ENCODE measurements around the gene MED13L.
"Not testable (repeated sequence)": the region's sequence is repeated elsewhere in the genome, so short reads cannot be mapped to it uniquely, and the experiment has no call there.

Gene MED13L

DNA sequence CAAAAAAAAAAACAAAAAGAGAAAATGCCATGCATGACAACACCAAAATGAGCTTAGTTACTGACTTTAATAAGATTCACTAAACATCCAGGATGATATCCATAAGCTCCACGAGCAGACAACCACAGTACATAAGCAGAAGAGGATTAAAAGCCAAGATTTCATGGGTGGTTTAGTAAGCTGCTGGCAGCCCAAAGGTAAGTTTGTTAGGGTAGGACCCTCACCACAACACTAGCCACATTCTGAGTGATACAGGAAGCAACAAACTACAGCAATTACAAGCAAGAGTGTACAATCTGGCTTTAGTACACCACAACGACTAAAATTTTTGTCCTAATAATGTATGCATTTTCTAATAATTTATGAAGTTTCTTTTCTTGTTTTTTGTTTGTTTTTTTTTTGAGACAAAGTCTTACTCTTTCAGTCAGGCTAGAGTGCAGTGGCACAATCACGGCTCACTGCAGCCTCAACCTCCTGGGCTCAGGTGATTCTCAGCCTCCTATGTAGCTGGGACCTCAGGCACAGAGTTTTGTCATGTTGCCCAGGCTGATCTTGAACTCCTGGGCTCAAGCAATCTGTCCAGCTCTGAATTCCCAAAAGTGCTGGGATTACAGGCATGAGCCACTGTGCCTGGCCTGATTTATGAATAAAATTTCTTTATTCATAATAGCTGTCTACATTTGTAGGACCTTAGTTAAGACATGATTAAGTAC is 221.4 kb downstream of the MED13L start:
- DNase-seq (ENCODE audit: low read depth in 2 of 2) = no peak

DNA sequence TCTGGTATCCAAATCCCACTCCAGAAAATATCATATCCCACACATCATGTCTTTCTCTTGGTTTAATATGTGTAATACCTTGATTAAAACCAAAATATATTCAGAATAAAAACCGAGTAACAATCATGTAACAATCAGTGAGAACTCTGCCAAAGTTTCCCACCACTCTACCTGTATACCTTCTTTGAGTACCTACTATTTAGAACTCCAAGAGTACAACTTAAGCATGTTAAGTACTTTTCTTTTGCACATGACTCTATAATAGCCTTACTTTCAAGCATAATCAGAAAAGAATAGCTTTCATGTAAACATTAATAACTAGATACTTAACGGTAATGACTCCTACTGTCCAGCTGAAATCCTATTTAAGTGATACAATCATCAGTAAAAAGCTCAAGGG is 223.2 kb downstream of the MED13L start:
- DNase-seq (ENCODE audit: low read depth in 2 of 2) = no peak

DNA sequence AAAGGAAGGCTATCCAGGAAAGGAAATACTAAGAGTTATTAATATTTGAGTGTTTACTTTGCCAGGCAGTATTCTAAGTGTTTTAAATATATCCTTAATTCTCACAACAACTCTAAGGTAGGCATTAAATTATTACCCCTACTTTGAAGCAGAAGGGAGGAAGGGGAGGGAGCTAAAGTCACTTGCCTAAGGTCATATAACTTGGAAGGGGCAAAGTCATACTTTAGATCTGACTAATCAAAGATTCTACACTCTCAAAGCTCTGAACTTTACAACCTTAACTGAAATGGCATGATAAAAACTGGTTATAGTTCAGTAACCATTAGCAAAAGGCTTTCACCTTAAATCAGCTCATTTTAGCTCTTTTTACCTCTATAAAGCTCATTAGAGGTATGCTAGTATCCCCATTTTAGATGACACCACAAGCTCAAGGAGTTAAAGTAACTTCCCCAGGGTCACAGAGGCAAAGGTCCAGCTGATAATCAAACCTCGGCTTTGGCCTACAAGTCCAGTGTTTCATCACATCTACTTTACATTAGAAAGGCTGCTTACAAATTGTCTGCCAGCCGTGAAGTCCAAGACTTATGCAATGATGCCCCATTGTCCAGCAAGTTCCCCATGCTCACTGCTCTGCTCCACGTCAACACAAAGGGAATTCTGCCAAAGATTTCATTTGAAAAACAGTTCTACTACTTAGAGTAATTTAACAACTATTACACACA is 223.9 kb downstream of the MED13L start:
- DNase-seq (ENCODE audit: low read depth in 2 of 2) = no peak

DNA sequence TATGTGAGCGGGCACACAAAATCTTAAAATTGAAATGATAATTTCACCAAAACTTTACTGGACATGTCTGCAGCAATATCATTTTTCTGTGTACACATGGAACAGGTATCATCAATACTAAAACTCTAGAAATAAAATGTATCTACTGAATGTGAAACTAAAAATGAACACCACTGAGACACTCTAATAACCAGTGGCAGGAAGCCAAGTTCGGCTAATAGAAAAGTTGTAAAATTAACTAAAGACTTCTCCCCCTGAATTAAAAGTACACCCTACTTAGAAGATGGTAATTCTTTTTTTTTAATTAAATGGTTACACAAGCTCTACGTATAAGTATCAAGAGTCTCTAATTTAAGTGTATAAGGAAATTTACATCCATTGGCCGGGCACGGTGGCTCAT is 227.2 kb downstream of the MED13L start:
- DNase-seq (ENCODE audit: low read depth in 2 of 2) = no peak

DNA sequence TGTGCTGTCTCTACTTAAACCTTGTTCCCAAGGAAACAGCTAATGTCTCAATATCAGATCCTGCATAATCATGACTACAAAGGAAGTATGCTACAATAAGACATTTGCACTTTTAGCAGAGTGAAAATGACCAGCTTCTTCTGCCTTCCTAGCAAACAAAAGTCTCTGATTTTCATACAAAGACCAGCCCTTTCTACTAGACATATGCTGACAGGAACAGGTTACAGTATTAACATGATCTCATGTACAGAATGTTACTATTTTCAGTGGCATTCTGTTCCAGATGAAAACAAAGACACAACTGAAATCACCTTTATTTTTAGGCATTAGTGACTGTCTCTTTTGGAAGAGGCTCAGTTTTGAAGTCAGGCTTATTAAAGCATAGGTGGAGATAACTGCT is 228.6 kb downstream of the MED13L start:
- DNase-seq (ENCODE audit: low read depth in 2 of 2) = no peak

DNA sequence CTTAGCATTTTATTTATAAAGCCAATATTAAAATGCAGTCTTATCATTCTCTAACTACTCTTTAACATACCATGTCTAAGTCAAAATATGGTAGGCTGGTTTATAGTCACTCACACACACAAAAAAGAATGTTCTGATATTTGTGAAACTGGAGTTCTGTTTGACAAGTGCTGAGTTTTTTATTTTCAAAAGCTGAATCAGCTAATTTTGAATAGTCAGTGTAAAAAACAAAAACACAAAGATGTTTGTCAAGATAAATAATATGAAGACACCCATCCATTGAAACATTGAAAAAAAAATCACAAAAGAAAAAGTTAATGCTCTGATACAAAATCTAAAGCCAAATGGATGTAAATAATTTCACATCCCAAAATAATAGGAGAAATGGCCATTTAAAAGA is 231.5 kb downstream of the MED13L start:
- DNase-seq (ENCODE audit: low read depth in 2 of 2) = no peak

DNA sequence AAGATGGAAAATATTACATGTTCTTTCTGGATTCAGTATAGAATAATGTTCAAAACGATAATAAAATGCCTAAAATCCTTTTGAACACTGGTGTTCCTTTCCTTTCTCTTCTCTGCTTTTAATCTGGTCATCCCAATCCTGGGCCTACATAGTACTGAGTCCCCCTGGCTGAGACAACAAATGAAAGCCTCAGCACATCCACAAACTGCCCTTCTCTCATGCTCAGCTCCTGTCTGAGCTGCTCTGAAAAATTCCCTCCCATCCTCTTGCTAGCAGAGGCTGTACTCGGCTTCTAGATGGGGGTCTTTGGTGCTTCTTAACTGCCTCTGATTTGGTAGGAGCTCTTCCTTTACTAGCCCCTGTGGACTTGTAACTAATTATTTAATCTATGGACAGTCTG is 232.3 kb downstream of the MED13L start:
- DNase-seq (ENCODE audit: low read depth in 2 of 2) = no peak

DNA sequence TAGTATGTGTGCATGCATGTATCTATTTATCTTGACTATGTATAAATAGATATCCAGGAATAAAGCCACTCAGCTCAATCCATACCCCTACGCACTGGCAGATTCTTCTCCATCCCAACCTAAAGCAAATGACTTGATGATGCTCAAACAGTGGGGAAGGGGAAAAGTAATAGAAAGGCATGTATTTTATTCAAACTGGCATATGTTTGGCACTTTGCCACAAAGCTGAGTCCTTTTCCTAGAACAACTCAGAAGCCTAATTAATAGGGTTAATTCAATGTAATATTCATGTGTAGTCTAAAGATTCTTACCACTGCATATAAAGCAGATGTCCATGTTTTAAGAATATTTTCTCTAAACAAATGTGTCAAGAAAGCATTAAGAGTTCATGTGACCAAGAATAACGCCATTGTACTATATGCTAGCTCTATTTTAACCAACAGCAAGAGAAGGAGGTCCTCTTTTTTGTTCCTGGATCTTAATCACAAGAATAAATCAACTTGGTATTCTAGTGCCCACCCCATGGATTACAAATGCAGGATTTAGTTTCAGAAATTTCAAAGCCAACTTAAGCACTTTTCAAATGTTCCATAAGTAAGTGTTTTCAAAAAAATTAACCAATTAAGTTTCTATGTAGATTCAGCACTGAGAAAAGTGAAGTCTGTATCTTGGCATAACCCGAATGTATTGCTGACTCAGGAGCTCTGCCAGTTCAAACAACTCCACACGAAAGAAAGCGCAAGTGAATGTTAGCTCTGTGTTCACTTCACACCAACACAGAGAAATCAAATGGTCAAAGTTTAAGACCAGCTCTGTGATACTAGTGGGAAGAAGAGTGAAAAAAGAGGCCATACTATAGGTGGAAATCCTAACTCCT is 233.6 kb downstream of the MED13L start:
- DNase-seq (ENCODE audit: low read depth in 2 of 2) = no peak

DNA sequence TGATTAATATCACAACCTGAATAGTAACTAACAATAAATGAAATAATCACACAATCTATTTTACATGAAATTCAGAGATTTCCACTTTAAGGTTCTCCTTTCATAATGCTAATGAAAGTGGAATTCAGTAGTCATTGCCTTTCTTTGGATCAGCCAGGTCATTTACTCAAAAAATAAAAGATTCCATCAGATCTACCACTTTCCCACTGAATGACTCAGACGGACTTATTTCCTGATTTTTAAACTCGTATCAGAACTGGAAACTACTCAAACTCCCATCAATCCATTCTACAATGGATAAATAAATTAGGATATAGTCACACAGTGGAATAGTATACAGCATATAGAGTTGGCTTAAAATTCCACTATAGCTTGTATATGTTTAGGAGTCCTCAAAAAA is 237.1 kb downstream of the MED13L start:
- no peak for DNase-seq (ENCODE audit: low read depth in 2 of 2)

DNA sequence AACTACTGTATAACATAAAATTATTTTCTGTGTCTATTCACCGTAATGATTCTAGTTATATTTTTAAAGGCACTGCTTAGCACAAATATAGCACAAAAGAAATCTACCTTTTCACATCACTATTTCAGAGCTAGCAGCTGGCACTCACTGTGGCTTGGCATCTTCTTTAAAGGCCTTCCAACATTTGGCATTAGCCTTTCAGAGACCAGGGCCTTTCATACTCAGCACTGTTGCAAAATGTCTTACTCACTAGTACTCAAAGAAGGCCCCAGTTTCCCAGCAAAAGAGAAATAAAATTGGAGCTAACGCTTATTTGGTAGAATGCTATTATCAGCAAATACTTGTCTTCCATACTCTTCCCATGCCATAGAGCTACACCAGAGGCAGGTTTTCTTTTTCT is 238.4 kb downstream of the MED13L start:
- no peak for DNase-seq (ENCODE audit: low read depth in 2 of 2)

DNA sequence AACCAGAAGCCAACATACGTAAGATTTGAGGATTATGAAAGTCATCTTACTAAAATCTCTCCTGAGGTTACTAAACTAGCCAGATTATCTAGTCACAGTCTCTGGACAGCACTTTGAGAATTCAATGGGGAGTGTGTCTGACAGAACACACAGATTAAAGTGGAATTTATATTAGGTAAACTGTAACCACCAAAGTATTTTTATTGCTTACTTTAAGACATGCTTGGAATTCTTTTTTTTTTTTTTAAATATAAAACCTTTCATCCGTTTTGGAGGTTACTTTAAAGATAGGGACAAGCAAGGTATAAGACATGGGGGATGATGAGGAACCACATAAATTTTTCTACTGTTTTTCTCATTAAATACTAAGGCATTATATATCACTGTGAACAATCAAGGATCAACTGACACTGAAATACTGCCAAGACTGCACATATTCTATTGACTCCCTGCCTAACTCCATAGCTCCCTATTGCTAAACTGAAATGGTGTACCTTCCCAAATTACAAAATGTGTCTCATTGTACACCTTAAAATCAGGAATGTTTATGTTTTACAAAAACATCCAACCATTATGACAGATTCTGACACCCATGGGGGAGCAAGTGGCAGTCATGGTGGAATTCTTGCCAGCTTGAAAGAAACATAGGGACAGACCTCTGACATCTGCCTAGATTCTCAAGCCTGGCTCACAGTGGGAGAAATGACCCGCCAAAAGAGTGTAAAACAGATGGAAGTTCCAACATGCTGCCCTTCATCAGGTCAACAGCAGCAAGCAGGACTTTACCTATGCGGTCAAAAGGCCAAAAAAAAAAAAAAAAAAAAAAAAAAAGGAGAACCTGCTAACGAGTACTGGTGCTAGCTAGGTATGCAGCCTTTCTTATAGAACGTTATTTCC is 239.3 kb downstream of the MED13L start:
- DNase-seq (ENCODE audit: low read depth in 2 of 2) = no peak

DNA sequence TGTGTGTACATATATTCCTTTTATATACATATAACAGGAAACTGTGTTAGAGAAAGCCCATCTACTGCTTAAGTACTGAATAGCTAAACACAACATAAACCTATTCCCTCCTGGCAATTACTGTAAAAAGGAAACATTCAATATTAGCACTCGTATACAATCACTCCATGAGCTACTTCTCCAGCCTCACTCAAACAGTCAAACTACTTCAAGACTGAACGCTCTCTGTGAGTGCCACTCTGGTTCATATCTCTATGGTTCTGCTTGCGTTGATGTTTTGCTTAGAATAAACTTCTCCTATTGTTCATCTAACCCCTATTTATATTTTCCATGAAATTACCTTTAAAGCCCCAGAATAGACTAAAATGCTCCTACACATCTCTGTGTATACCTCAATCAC is 243.7 kb downstream of the MED13L start:
- DNase-seq (ENCODE audit: low read depth in 2 of 2) = no peak

DNA sequence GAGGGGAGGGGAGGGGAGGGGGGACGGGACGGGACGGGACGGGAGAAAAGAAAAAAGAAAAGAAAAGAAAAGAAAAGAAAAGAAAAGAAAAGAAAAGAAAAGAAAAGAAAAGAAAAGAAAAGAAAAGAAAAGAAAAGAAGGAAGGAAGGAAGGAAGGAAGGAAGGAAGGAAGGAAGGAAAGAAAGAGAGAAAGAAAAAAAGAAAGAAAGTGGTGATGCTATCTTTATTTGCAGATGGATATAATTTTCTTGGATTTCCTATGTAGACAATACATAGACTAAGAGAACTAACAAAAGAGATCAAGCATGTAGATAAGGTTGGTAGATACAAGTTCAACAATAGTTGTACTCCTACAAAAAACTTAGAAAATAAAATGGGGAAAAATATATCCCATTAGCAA is 245.9 kb downstream of the MED13L start:
- not testable (repeated sequence) for DNase-seq (ENCODE audit: low read depth in 2 of 2)

DNA sequence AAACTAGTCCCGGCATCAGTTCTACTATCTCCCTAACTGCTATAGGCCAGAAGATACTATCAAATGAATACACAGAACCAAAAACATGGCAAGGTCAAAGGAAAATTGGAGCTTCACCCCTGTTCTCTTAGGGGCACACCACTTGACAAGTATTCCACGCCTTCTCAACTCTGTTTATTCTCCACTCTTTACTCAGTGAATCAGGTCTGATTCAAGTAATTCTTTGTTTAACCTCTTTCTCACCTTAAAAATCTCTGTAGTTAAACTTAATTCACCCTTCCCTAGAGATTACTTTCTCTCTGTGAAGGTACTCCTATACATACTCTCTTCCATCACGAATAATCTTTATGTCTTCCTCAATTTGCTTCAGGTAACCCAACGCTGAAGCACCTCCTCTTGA is 248.9 kb downstream of the MED13L start:
- no peak for DNase-seq (ENCODE audit: low read depth in 2 of 2)

DNA sequence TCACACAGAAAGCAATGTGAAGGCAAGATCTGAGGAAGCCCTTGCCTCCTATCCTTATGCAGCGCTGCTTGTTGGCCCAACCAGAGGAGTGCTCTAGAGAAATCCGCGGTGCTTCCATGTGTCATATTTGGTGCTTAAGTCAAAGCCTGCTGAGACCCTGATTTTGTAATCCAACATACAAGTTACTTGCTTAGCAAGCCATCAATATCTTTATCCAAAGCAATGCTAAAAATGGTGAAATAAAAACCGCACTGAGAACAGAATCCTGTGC is 250.0 kb downstream of the MED13L start:
- no peak for DNase-seq (ENCODE audit: low read depth in 2 of 2)

DNA sequence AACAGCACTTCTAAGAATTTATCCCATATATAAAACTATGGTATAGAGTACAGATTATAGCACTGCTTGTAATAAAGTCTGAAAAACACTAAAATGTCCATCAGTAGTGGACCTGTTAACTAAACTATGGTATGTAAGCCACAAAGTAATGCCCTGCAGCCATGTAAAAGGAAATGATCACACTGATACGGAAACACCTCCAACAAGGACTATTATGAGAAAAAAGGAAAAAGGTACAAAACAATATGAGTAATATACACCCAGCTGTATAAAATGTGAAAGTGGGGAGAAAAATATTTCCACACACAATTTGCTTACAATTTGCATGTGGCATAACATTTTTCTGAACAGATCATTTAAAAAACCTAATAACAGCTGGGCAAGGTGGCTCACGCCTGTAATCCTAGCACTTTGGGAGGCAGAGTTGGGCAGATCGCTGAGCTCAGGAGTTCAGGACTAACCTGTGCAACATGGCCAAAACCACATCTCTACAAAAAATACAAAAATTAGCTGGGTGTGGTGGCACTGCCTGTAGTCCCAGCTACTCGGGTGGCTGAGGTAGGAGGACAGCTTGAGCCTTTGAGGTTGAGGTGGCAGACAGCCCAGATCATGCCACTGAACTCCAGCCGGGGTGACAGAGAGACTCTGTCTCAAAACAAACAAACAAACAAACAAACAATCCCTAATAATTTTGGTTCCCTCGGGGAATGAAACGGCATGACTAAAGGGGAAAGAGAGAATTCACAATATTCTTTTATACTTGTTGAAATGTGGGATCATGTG is 250.5 kb downstream of the MED13L start:
- DNase-seq (ENCODE audit: low read depth in 2 of 2) = no peak

DNA sequence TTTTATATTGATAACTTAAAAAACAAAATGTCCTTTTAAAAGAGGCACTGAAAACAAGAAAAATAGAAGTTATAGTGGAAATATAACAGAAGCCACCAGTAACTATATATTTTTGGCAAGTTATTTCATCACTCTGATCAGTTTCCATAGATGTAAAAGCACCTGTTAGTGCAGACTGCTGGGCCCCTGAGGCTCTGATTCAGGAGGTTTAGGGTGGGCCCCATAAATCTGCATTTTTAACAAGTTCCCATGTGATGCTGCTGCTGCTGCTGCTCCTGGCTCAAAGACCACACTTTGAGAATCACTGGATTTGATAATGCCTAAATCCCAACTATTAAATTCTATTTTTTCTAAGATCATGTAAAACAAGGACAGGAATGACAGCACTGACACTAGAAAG is 251.1 kb downstream of the MED13L start:
- no peak for DNase-seq (ENCODE audit: low read depth in 2 of 2)

DNA sequence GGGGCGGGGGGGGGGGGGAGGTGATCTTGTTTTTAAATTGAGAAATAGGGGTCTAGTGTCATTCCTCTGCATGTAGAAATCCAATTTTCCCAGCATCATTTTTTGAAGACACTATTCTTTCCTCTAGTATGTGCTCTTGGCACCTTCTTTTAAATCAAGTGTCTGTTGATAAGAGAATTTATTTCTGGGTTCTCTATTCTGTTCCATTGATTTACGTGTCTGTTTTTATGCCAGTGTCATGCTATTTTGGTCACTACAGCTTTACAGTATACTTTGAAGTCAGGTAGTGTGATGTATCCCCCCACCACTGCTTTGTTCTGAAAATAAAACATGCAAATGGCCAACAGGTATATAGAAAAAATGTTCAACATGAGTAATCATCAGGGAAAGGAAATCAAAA is 252.7 kb downstream of the MED13L start:
- DNase-seq (ENCODE audit: low read depth in 2 of 2) = no peak

DNA sequence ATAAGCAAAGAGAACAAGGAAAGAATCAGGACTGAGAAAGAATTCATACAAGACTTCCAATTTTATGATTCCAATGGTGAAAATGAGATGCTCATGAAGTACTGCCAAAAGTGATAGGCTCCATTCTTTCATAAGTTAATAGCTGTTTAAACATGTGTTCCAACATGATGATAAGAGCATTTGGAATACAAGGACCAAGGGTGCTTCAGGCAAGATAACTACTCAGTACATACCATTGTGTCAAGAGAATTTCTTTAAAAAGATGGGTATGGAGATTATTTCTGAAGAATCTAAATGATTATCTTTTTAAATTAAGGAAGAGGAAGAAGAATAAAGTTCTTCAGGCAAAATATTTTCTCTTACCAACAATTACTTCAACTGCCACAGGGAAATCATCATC is 258.1 kb downstream of the MED13L start:
- no peak for DNase-seq (ENCODE audit: low read depth in 2 of 2)

DNA sequence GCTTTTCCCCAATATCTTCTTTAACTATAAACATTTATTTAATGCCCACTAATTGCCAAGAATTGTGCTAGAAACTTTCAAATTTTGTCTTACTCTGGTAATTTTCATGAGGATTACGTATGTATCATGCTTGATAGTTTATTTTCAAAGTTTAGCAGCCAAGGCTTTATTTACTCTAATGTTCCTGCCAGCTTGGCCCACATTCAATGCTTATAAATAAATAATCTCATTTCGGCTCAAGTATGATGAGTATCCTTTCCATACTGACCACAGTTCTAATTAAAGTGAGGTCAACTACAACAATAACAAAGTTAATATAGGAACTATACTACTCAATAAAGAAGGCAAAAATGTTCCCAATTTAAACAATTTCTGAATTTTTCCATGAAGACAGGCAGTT is 259.2 kb downstream of the MED13L start:
- DNase-seq (ENCODE audit: low read depth in 2 of 2) = no peak

DNA sequence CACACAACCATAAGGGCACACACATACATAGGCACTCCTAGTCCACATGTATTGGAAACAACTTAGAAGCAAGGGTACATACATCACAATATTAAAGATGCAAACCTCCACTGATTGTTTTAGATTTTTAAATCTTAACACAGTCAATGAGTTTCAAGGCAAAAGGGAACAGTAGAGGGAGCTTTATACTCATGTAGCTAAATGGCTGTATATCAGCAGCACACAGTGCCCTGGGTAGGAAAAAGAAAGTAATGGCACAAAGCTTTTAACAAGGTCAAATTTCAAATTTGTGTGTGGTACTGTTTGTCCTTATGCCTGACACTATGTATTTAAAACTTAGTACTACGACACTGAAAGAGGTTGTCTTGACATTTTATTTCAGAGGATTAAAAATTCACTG is 262.0 kb downstream of the MED13L start:
- DNase-seq (ENCODE audit: low read depth in 2 of 2) = no peak
